ENCODE results near the gene OAS3. TPM values are rescaled to one million over a fixed set of nuclear protein-coding genes. Genes with fewer than 3 reads are reported as not detected.

Gene OAS3
- total and polyA plus RNA-seq, 12 donors: 3.0 to 28.0 (median 8.5) TPM

- ATAC-seq (no peak), DNase-seq (no peak)
- Histone ChIP-seq H3K36me3 (peaks cover 0 to 93% (median 21%) of the 10 kb centered on the region in 9 donors), H3K27ac (no peak overlapping the region), H3K4me3 (no peak overlapping the region), H3K4me1 (no peaks in the 10 kb centered on the region), H3K27me3 (no peaks in the 10 kb centered on the region), H3K9me3 (peaks cover 0 to 11% (median 0%) of the 10 kb centered on the region in 11 donors)
- WGBS, 2 donors: 84 to 90% methylated on average over 7 of the region's 7 CpGs
- TF ChIP-seq, protein P1, sequence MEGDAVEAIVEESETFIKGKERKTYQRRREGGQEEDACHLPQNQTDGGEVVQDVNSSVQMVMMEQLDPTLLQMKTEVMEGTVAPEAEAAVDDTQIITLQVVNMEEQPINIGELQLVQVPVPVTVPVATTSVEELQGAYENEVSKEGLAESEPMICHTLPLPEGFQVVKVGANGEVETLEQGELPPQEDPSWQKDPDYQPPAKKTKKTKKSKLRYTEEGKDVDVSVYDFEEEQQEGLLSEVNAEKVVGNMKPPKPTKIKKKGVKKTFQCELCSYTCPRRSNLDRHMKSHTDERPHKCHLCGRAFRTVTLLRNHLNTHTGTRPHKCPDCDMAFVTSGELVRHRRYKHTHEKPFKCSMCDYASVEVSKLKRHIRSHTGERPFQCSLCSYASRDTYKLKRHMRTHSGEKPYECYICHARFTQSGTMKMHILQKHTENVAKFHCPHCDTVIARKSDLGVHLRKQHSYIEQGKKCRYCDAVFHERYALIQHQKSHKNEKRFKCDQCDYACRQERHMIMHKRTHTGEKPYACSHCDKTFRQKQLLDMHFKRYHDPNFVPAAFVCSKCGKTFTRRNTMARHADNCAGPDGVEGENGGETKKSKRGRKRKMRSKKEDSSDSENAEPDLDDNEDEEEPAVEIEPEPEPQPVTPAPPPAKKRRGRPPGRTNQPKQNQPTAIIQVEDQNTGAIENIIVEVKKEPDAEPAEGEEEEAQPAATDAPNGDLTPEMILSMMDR (IDR thresholded peaks at IDR 0.05): no peak
- intact Hi-C loops (cut with DNase I): loop anchor here in 1 of 10 donors (10.0 kb wide), 1 partner anchor 177 kb away; no protein-coding TSS in a partner anchor
These were observed 59.2 kb downstream of the OAS3 start for GRCh38 chr12:112997506-112997905.

GRCh38 chr12:112998987-112999767 is 60.9 kb downstream of the OAS3 start:
- Histone ChIP-seq H3K36me3 (peaks cover 0 to 99% (median 21%) of the 10 kb centered on the region in 9 donors), H3K27ac (no peak overlapping the region), H3K9me3 (peaks cover 0 to 11% (median 0%) of the 10 kb centered on the region in 11 donors), H3K4me1 (no peaks in the 10 kb centered on the region), H3K4me3 (no peak overlapping the region), H3K27me3 (no peaks in the 10 kb centered on the region)
- no peak for ATAC-seq
- intact Hi-C loops (cut with DNase I): loop anchor here in 1 of 10 donors (10.0 kb wide), 1 partner anchor 176 kb away; no protein-coding TSS in a partner anchor
- WGBS, 2 donors: 87% methylated on average over 12 of the region's 12 CpGs
- TF ChIP-seq, protein P1 (IDR thresholded peaks at IDR 0.05): no peak
- DNase-seq: no peak

DNA sequence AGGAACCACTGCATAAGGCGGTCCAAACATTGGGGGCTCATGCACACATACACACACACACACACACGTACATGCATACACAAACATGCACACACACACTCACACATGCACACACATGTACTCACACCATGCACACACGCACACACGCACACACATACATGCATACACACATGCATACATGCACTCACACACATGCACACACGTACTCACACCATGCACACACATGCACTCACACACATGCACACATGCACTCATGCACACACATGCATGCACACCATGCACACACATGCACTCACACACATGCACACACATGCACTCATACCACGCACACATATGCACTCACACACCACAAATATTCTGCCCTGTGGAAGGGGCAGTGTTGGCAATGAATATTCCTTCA is 62.2 kb downstream of the OAS3 start:
- DNase-seq (no peak), ATAC-seq (no peak)
- WGBS, 2 donors: 90 to 93% methylated on average over 6 of the region's 6 CpGs
- H3K27ac ChIP-seq: no peak overlapping the region
- H3K27me3 ChIP-seq: no peaks in the 10 kb centered on the region
- H3K4me3 ChIP-seq: no peak overlapping the region
- TF ChIP-seq, protein P1 (IDR thresholded peaks at IDR 0.05): no peak
- peaks cover 0 to 11% (median 0%) of the 10 kb centered on the region in 11 donors for H3K9me3 ChIP-seq
- H3K36me3 ChIP-seq: peaks cover 0 to 99% (median 23%) of the 10 kb centered on the region in 9 donors
- H3K4me1 ChIP-seq: no peaks in the 10 kb centered on the region
- intact Hi-C loops (cut with DNase I): no loop called here

GRCh38 chr12:113002155-113002554 is 63.9 kb downstream of the OAS3 start:
- H3K36me3 ChIP-seq: peaks cover 0 to 99% (median 29%) of the 10 kb centered on the region in 9 donors
- ATAC-seq (no peak), DNase-seq (no peak)
- no peak overlapping the region for H3K27ac ChIP-seq
- no peaks in the 10 kb centered on the region for H3K4me1 ChIP-seq
- no peak overlapping the region for H3K4me3 ChIP-seq
- H3K9me3 ChIP-seq: peaks cover 0 to 11% (median 0%) of the 10 kb centered on the region in 11 donors
- WGBS, 2 donors: 76 to 80% methylated on average over 4 of the region's 4 CpGs
- TF ChIP-seq, protein P1 (IDR thresholded peaks at IDR 0.05): no peak
- intact Hi-C loops (cut with DNase I): no loop called here
- no peaks in the 10 kb centered on the region for H3K27me3 ChIP-seq
